NCI-H2081 (cell line): Measurements from ENCODE around the gene SEMA4D.

Experiments
- DNase-seq, 2 experiments: peaks; one replicate each; lab custom pipeline; 2025; lab: John Stamatoyannopoulos, UW

SEMA4D gene

GRCh38 chr9:89502038-89502601, 4.2 kb upstream of the SEMA4D start:
- no peak for DNase-seq

GRCh38 chr9:89501311-89501898, 3.5 kb upstream of the SEMA4D start:
- DNase-seq, result no peak

DNA sequence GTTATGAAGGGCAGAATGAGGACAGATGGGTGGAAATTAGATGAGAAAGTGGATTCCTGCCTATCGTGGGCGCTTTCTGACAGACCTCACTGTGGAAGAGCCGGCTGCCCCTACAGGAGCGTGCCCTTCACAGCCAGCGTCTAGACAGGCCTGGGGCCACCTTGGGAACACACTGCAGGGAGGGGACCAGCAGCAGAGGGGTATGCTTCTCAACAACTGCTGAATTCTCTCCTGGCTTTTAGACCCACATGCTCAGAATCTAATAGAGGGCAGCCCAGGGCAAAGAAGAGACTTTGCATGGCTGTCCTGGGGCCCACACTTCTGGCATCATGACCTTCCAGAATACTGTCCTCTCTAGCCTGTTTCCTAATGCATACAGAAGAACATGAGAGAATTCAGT, 2.1 kb upstream of the SEMA4D start:
- DNase-seq, result no peak

GRCh38 chr9:89498852-89499480, 1.1 kb upstream of the SEMA4D start:
- DNase-seq, result no peak

GRCh38 chr9:89497257-89497963, 503 bp downstream of the SEMA4D start:
- DNase-seq, result no peak

- no peak for DNase-seq
Observed at GRCh38 chr9:89496645-89497256, 1.2 kb downstream of the SEMA4D start.

DNA sequence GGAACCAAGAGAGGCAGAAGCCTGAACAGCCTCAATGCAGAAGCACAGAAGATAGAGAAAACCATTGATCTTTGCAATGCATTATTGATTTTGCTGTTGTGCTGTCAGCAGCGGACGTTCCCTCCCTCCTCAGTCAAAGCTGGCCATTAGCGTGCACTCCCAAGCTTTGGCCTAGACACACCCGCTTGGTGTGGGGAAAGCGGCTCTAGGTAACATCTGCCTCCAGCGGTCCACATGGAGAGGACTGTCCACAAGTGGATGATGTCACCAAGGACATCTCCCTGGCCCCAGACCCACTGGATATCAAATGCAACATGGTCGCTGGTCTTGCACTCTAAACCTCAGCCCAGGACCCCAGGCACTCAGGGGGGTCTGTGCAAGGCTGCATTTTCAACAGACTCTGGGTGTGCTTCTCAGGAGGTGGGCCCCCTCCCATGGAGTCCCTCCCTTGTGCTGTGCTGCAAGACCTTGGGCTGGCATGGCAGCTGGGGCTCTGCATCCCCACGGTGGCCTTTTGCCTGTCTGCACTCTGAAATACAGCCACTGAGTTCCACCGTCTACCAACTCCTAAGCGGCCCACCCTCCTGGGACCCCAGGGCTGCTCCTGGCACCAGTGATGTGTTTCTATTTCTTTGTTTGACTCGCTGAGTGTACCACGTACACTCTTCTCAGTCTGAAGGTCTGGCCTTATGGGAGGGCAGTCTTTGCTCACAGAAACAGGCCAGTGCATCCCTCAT, 1.9 kb downstream of the SEMA4D start:
- DNase-seq, result no peak

GRCh38 chr9:89494199-89494598, 3.7 kb downstream of the SEMA4D start:
- DNase-seq, result no peak

DNA sequence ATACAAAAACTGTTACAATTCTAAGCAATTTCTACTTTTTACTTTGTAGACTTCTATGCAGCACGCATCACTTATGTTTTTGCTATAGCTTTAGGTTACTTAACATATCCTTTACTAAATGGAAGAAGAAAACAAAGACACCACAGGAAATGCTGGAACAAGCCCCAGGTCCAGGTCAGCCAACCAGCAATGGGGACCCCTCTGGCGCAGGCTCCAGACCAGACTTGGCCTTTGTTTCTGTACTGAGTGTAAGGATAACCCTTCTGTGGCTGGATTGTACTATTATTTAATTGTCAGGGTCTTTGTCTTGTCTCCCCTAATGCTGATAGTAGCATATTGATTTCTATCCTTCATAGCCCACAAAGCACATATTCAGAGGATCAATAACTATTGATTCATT, 4.2 kb downstream of the SEMA4D start:
- DNase-seq, result no peak

DNA sequence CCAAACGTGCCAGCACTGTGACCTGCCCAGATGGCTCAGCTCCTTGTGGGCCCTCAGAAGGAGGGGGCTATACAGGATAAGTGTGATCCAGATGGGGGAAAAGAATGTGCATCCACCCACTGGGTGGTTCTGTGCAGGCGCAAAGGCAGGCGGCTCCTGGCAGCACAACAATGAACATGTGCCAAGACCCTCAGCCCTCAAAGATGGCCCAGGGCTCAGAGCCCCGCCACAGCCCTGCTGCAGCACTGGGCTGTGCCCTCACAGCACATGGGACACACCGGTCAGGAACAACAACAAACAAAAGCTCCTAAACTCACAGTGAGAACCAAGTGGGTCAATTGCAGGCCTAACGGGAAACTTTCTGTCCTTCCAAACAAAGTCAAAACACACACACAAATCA, 4.7 kb downstream of the SEMA4D start:
- no peak for DNase-seq

DNA sequence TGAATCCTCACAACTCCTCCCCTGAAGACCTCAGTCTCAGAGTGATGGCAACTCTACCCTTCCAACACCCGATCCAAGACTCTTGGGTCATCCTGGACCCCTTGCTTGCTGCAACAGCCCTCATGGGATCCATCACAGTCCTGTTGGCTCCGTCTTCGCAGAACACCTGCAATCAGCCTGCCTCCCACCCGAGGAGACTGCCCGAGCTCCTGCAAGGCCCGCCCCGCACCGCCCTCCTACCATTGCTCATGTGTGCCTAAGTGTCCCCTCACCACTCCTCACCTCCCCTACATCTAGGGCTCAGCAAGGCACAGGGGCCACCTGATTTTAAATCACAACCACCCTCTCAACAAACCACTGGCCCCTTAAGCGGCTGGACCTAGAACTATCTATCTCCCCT, 5.3 kb downstream of the SEMA4D start:
- no peak for DNase-seq

GRCh38 chr9:89491694-89492093, 6.2 kb downstream of the SEMA4D start:
- no peak for DNase-seq

DNA sequence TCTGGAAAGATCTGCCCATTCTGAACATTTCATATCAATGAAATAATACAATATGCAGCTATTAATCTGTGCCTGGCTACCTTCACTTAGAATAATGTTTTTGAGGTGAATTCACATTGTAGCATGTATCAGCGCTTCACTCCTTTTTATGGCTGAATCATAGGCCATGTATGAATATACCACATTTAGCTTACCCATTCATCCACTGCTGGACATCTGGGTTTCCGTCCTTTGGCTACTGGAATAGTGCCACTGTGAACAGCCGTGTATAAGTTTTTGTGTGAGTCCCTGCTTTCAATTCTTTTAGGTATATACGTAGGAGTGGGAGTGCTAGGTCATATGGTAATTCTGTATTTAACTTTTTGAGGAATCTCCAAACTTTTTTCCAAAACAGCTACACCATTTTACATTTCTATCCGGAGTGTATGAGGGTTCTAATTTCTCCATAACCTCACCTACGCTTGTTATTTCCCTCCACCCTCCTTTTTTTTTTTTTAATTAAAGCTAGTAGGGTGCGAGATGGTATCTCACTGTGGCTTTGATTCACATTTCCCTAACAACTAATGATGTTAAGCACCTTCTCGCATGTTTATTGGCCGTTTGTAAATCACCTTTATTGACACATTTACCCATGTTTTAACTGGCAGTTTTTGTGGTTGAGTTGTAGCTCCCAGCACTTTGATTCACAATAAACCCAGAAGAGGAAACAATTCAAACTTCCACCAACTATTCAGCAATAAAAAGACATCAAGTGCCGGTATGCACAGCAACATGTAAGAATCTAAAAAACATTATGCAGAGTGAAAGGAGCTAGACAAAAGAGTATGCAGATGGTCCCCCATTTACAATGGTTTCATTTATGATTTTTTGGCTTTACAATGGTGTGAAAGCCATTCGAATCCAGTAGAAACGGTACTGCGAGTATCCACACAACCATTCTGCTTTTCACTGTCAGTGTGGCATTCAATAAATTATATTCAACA, 8.1 kb downstream of the SEMA4D start:
- no peak for DNase-seq

DNA sequence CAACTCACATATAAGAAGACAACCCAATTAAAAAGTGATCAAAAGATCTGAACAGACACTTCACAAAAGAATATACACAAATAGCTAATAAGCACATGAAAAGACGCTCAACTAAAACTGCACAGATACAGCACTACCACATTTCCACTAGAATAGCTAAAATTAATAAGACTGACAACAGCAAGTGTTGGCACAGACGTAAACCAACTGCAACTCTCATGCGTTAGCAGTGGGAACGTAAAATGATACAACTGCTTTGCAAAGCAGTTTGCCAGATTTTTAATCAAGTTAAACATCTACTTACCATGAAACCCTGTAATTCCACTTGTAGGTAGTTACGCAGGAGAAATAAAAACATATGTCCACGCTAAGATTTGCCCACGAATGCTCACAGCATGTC, 9.0 kb downstream of the SEMA4D start:
- DNase-seq, result no peak

DNA sequence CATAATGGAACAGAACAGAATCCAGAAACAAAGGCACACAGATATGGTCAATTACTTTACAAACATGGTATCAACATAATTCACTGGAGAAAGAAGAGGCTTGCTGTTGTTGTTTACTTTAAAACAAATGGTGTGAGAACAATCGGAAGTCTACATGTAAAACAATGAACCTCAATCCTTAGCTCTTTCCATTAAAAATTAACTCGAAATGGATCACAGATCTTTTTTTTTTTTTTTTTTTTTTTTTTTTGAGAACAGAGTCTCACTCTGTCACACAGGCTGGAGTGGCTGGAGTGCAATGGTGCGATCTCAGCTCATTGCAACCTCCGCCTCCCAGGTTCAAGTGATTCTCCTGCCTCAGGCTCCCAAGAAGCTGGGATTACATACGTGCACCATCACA, 9.8 kb downstream of the SEMA4D start:
- DNase-seq, result no peak

DNA sequence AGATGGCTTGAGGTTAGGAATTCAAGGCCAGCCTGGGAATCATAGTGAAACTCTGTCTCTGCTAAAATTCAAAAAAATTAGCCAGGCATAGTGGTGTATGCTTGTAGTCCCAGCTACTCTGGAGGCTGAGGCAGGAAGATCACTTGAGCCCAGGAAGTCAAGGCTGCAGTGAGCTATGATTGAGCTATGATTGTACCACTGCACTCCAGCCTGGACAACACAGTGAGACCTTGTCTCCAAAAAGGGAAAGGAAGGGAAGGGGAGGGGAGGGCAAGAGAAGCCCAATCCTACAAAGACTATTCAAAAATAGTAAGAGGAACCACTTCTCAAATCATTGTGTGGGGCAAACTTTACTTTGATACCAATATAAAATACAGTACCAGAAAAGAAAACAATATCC, 11.2 kb downstream of the SEMA4D start:
- no peak for DNase-seq

- DNase-seq, result no peak
Observed at GRCh38 chr9:89484475-89485404, 13.2 kb downstream of the SEMA4D start.

- DNase-seq, result no peak
Observed at GRCh38 chr9:89483592-89484474, 14.1 kb downstream of the SEMA4D start.

- DNase-seq, result no peak
Observed at GRCh38 chr9:89482901-89483361, 15.0 kb downstream of the SEMA4D start.
